GM21423 (cell line): Measurements from ENCODE around the gene SMTN.

ENCODE experiments used
- ATAC-seq: cut with Tn5 transposase; IDR thresholded peaks from one replicate; pipeline ENCODE4 v1.9.1; 2021; ENCODE audit warnings: mild to moderate bottlenecking, moderate library complexity; ENCODE audit not compliant: unreplicated experiment

The SMTN gene

GRCh38 chr22:31125521-31126117 lies 44.5 kb downstream of the SMTN start:
- no peak for ATAC-seq

GRCh38 chr22:31126128-31126868 lies 45.2 kb downstream of the SMTN start:
- ATAC-seq = no peak

- ATAC-seq = no peak
These were observed 45.7 kb downstream of the SMTN start for GRCh38 chr22:31126869-31127175.

- no peak for ATAC-seq
These were observed 46.2 kb downstream of the SMTN start for GRCh38 chr22:31127181-31127772.

GRCh38 chr22:31128156-31128555 lies 47.0 kb downstream of the SMTN start:
- ATAC-seq = no peak

- ATAC-seq = no peak
These were observed 49.8 kb downstream of the SMTN start for GRCh38 chr22:31130873-31131272.

GRCh38 chr22:31133911-31134310 lies 52.8 kb downstream of the SMTN start:
- no peak for ATAC-seq

- no peak for ATAC-seq
These were observed 53.6 kb downstream of the SMTN start for GRCh38 chr22:31134688-31135087.

GRCh38 chr22:31135706-31136105 lies 54.6 kb downstream of the SMTN start:
- no peak for ATAC-seq

- ATAC-seq = no peak
These were observed 55.0 kb downstream of the SMTN start for GRCh38 chr22:31136155-31136554.

- no peak for ATAC-seq
These were observed 55.6 kb downstream of the SMTN start for GRCh38 chr22:31136711-31137110.

- no peak for ATAC-seq
These were observed 56.6 kb downstream of the SMTN start for GRCh38 chr22:31137721-31138120.

GRCh38 chr22:31138126-31138525 lies 57.0 kb downstream of the SMTN start:
- no peak for ATAC-seq

- ATAC-seq = no peak
These were observed 57.9 kb downstream of the SMTN start for GRCh38 chr22:31139066-31139465.

- ATAC-seq = no peak
These were observed 59.0 kb downstream of the SMTN start, which contains the start of gene PLA2G3 for GRCh38 chr22:31139866-31140716. TSS of gene PLA2G3 (minus strand) at chr22:31140508. CDS start at chr22:31140354, 154 bp downstream.

GRCh38 chr22:31140746-31141145 lies 59.6 kb downstream of the SMTN start:
- no peak for ATAC-seq

GRCh38 chr22:31141551-31141950 lies 60.4 kb downstream of the SMTN start:
- no peak for ATAC-seq

- ATAC-seq = no peak
These were observed 61.2 kb downstream of the SMTN start for GRCh38 chr22:31142285-31142684.

- no peak for ATAC-seq
These were observed 61.9 kb downstream of the SMTN start for GRCh38 chr22:31143038-31143437.

- no peak for ATAC-seq
These were observed 62.4 kb downstream of the SMTN start for GRCh38 chr22:31143537-31143936.

- ATAC-seq = no peak
These were observed 63.1 kb downstream of the SMTN start for GRCh38 chr22:31144223-31144622.
